ENCODE data around the gene DMBT1.

The DMBT1 gene

DNA sequence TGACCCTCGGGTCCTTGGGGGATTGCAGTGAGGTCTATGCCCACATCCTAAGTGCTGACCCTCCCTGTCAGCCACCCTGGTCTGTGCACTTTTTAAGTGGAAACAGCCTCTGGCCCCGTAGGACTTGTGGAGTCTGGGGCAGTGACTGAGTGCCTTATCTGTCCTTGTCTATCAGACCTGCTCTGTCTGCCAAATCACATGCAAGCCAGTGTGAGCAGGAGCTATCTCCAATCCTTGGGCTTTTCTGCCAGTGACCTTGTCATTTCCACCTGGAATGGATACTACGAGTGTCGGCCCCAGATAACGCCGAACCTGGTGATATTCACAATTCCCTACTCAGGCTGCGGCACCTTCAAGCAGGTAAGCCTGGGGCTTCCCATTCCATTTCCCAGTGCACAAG, 76.4 kb downstream of the DMBT1 start:
- no peak overlapping the region for H3K4me2 ChIP-seq (ENCODE audit: low read length)
- no peaks in the 10 kb centered on the region for H3K4me1 ChIP-seq (ENCODE audit: low read length)
- no peak for TF ChIP-seq EZH2phosphoT487 (IDR thresholded peaks at IDR 0.05; ENCODE audit: low read depth)
- TF ChIP-seq, protein P1, sequence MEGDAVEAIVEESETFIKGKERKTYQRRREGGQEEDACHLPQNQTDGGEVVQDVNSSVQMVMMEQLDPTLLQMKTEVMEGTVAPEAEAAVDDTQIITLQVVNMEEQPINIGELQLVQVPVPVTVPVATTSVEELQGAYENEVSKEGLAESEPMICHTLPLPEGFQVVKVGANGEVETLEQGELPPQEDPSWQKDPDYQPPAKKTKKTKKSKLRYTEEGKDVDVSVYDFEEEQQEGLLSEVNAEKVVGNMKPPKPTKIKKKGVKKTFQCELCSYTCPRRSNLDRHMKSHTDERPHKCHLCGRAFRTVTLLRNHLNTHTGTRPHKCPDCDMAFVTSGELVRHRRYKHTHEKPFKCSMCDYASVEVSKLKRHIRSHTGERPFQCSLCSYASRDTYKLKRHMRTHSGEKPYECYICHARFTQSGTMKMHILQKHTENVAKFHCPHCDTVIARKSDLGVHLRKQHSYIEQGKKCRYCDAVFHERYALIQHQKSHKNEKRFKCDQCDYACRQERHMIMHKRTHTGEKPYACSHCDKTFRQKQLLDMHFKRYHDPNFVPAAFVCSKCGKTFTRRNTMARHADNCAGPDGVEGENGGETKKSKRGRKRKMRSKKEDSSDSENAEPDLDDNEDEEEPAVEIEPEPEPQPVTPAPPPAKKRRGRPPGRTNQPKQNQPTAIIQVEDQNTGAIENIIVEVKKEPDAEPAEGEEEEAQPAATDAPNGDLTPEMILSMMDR (IDR thresholded peaks at IDR 0.05; ENCODE audit: low read depth, low read length) = no peak
- no peaks in the 10 kb centered on the region for H3K27me3 ChIP-seq (ENCODE audit: low read depth, low read length)
- no peak overlapping the region for H3K27ac ChIP-seq (ENCODE audit: low read length)
- H2AFZ ChIP-seq (ENCODE audit: low read depth, low read length) = no peak overlapping the region
- no peaks in the 10 kb centered on the region for H4K20me1 ChIP-seq (ENCODE audit: insufficient read depth, low read length)
- no peak overlapping the region for H3K9ac ChIP-seq (ENCODE audit: low read length)
- no peaks in the 10 kb centered on the region for H3K36me3 ChIP-seq (replicated peaks; ENCODE audit: low read depth, low read length)
- H3K4me3 ChIP-seq (ENCODE audit: low read length) = no peak overlapping the region
- H3K9me3 ChIP-seq (ENCODE audit: insufficient read depth, low read length) = no peaks in the 10 kb centered on the region
- no peaks in the 10 kb centered on the region for H3K79me2 ChIP-seq (ENCODE audit: low read length)

DNA sequence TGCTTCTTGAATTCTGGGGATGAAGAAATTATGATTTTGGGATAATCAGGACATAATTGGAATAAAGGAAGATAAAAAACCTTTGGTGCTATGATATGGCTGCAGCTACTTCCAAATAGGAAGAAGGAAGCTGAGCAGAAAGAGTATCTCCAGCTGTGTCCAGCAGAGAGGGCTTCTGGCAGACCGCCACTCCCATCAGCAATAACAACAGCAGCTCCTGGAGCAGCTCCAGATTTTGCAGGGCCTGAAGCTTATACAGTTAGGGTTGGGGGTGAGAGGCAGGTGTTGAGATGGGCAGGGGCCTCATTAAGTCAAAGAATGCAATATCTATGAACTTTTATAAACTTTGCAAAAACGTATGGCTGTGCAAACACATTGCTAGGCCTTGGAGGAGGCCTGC, 76.8 kb downstream of the DMBT1 start:
- Histone ChIP-seq H3K27ac (ENCODE audit: low read length) (no peak overlapping the region), H3K36me3 (replicated peaks; ENCODE audit: low read depth, low read length) (no peaks in the 10 kb centered on the region), H3K9ac (ENCODE audit: low read length) (no peak overlapping the region), H2AFZ (ENCODE audit: low read depth, low read length) (no peak overlapping the region), H3K4me3 (ENCODE audit: low read length) (no peak overlapping the region), H4K20me1 (ENCODE audit: insufficient read depth, low read length) (no peaks in the 10 kb centered on the region), H3K27me3 (ENCODE audit: low read depth, low read length) (no peaks in the 10 kb centered on the region), H3K9me3 (ENCODE audit: insufficient read depth, low read length) (no peaks in the 10 kb centered on the region), H3K79me2 (ENCODE audit: low read length) (no peaks in the 10 kb centered on the region), H3K4me1 (ENCODE audit: low read length) (no peaks in the 10 kb centered on the region), H3K4me2 (ENCODE audit: low read length) (no peak overlapping the region)
- no peak for TF ChIP-seq EZH2phosphoT487 (IDR thresholded peaks at IDR 0.05; ENCODE audit: low read depth)
- TF ChIP-seq, protein P1 (IDR thresholded peaks at IDR 0.05; ENCODE audit: low read depth, low read length) = no peak

DNA sequence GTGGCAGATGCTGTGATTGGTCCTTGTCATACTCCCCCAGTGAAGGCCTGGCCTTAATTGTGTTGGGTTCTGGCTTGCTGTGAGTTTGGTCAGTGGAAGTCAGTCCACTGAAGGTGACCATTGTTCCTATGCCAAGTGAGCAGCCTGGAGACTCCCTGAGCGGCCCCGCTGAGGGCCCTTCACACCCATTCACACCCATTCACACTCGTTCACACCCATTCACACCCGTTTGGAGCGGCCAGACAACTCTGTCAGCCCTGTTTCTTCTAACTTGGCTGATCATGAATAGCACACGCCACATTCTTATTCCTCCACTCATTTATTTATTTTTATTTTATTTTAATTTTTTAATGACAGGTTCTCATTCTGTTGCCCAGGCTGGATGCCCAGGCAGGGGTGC, 77.6 kb downstream of the DMBT1 start:
- no peak for TF ChIP-seq EZH2phosphoT487 (IDR thresholded peaks at IDR 0.05; ENCODE audit: low read depth)
- TF ChIP-seq, protein P1 (IDR thresholded peaks at IDR 0.05; ENCODE audit: low read depth, low read length) = no peak
- H3K27me3 ChIP-seq (ENCODE audit: low read depth, low read length) = no peaks in the 10 kb centered on the region
- H3K4me2 ChIP-seq (ENCODE audit: low read length) = no peak overlapping the region
- no peak overlapping the region for H2AFZ ChIP-seq (ENCODE audit: low read depth, low read length)
- no peaks in the 10 kb centered on the region for H3K9me3 ChIP-seq (ENCODE audit: insufficient read depth, low read length)
- no peaks in the 10 kb centered on the region for H3K4me1 ChIP-seq (ENCODE audit: low read length)
- H3K27ac ChIP-seq (ENCODE audit: low read length) = no peak overlapping the region
- no peaks in the 10 kb centered on the region for H3K79me2 ChIP-seq (ENCODE audit: low read length)
- H4K20me1 ChIP-seq (ENCODE audit: insufficient read depth, low read length) = no peaks in the 10 kb centered on the region
- no peak overlapping the region for H3K4me3 ChIP-seq (ENCODE audit: low read length)
- no peak overlapping the region for H3K9ac ChIP-seq (ENCODE audit: low read length)
- no peaks in the 10 kb centered on the region for H3K36me3 ChIP-seq (replicated peaks; ENCODE audit: low read depth, low read length)

DNA sequence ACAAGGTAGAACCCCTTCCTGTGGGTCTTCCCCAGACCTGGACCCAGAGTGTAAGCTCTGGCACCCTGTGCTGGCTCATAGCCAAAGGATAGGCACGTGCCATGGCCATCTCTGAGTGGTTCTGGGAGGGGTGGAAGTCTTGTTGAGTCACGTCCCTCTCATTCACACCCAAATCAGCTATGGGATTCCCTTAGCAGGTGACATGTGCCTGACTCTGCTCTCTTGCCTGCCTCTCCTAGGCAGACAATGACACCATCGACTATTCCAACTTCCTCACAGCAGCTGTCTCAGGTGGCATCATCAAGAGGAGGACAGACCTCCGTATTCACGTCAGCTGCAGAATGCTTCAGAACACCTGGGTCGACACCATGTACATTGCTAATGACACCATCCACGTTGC, 79.2 kb downstream of the DMBT1 start:
- Histone ChIP-seq H3K27me3 (ENCODE audit: low read depth, low read length) (no peaks in the 10 kb centered on the region), H2AFZ (ENCODE audit: low read depth, low read length) (no peak overlapping the region), H3K79me2 (ENCODE audit: low read length) (no peaks in the 10 kb centered on the region), H3K4me2 (ENCODE audit: low read length) (no peak overlapping the region), H4K20me1 (ENCODE audit: insufficient read depth, low read length) (no peaks in the 10 kb centered on the region), H3K9me3 (ENCODE audit: insufficient read depth, low read length) (no peaks in the 10 kb centered on the region), H3K4me1 (ENCODE audit: low read length) (no peaks in the 10 kb centered on the region), H3K9ac (ENCODE audit: low read length) (no peak overlapping the region), H3K27ac (ENCODE audit: low read length) (no peak overlapping the region), H3K4me3 (ENCODE audit: low read length) (no peak overlapping the region), H3K36me3 (replicated peaks; ENCODE audit: low read depth, low read length) (no peaks in the 10 kb centered on the region)
- TF ChIP-seq, protein P1 (IDR thresholded peaks at IDR 0.05; ENCODE audit: low read depth, low read length) = no peak
- TF ChIP-seq EZH2phosphoT487 (IDR thresholded peaks at IDR 0.05; ENCODE audit: low read depth) = no peak

All from OCI-LY3 (cell line).